Activated naive CD8-positive, alpha-beta T cell treated with anti-CD3 and anti-CD28 coated beads, Interleukin-2, amount 10 ng/mL, durations not matched to agents 7 days and 5 days (primary cell): ENCODE data around the gene HMGCLL1. TPM values are rescaled to one million over a fixed set of nuclear protein-coding genes. Genes with fewer than 3 reads are reported as not detected.

Source experiments
- ATAC-seq: fragments of 150-1000 bp; cut with Tn5 transposase; one replicate; pipeline ENCODE4 v1.10.0; 2021; ENCODE audit warnings: low read depth, moderate library complexity
- POLR2A ChIA-PET: fragments of 350-600 bp; sonication (Branson Sonifier 250); formaldehyde crosslinking; loops from one replicate; lab custom pipeline; 2021; ENCODE audit warnings: antibody characterized with exemption; lab: Charles Lee
- DNase-seq: peaks from one replicate; pipeline ENCODE4 v3.0.0; 2021
- H3K27ac Mint-ChIP-seq: one replicate; pipeline ENCODE4 v1.8.0; 2022; ENCODE audit warnings: mild to moderate bottlenecking, mixed read lengths
- H3K27me3 Mint-ChIP-seq: one replicate; pipeline ENCODE4 v1.8.0; 2022; ENCODE audit warnings: mild to moderate bottlenecking, moderate library complexity, mixed read lengths
- H3K36me3 Mint-ChIP-seq: one replicate; pipeline ENCODE4 v1.8.0; 2021; ENCODE audit warnings: mild to moderate bottlenecking, mixed read lengths
- H3K4me1 Mint-ChIP-seq: one replicate; pipeline ENCODE4 v1.8.0; 2021; ENCODE audit warnings: mixed read lengths
- H3K4me3 Mint-ChIP-seq: one replicate; pipeline ENCODE4 v1.8.0; 2022; ENCODE audit warnings: mild to moderate bottlenecking, moderate library complexity, mixed read lengths
- H3K9me3 Mint-ChIP-seq: one replicate; pipeline ENCODE4 v1.8.0; 2021; ENCODE audit warnings: mixed read lengths
- total RNA-seq, 2 experiments: library from RNA; stranded (reverse); gene quantifications; one replicate each; pipeline ENCODE4 v1.2.3, GENCODE V29; 2021

The HMGCLL1 gene
- total RNA-seq, 2 experiments from 2014 or later = not detected

DNA sequence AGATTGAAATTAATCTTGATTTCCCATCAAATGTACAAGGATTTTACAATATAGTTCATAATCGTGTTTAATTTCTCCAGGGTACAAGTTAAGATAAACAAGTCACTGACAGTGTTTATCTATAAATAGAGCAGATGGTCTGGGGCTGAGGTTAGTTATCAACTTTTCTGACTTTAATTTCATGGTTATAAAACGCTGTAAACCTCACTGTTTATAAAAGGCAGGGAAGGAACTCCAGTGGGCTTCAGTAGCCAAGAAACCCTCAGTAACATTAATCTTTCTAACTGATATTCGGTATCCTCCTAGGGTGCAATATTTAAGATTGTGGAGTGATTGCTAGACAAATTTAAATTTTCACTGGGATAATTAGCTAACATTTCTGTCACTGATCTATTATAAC is 183.1 kb downstream of the HMGCLL1 start:
- H3K4me3 Mint-ChIP-seq = no peak overlapping the region
- H3K9me3 Mint-ChIP-seq = peaks cover 1% of the 10 kb centered on the region
- DNase-seq = no peak
- no peak overlapping the region for H3K27ac Mint-ChIP-seq
- no peaks in the 10 kb centered on the region for H3K36me3 Mint-ChIP-seq
- H3K4me1 Mint-ChIP-seq = no peaks in the 10 kb centered on the region
- POLR2A ChIA-PET = no interaction called here
- no peak for ATAC-seq
- H3K27me3 Mint-ChIP-seq = no peaks in the 10 kb centered on the region

DNA sequence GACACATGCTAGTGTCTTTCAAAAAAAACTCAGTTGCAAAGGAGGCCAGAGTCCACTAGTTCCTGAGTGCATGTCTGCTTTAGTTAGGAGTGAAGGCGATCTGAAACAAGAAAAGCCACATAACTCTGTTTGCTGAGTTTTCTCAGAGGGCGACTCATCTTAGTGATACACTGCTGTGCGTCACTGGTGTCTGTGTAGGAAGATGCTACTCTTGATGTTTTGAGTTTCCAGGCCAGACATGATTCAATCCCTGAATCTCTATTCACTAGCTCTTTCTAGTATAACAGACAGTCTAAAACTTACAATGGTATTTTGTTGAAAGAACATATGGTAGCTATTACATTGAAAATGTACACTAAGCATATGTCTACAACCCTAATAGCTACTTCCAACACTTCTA is 190.8 kb downstream of the HMGCLL1 start:
- DNase-seq (no peak), ATAC-seq (no peak)
- no peak overlapping the region for H3K27ac Mint-ChIP-seq
- H3K36me3 Mint-ChIP-seq = no peaks in the 10 kb centered on the region
- H3K9me3 Mint-ChIP-seq = no peaks in the 10 kb centered on the region
- POLR2A ChIA-PET = no interaction called here
- no peak overlapping the region for H3K4me3 Mint-ChIP-seq
- H3K4me1 Mint-ChIP-seq = no peaks in the 10 kb centered on the region
- H3K27me3 Mint-ChIP-seq = no peaks in the 10 kb centered on the region
